GM21737 (cell line): Measurements from ENCODE around the gene DLG2.
"Not testable (repeated sequence)": the region's sequence is repeated elsewhere in the genome, so short reads cannot be mapped to it uniquely, and the experiment has no call there.

Experiments used
- ATAC-seq: cut with Tn5 transposase; IDR thresholded peaks from one replicate; pipeline ENCODE4 v1.9.1; 2021; ENCODE audit warnings: mild to moderate bottlenecking, moderate library complexity; ENCODE audit not compliant: unreplicated experiment

DLG2 gene

DNA sequence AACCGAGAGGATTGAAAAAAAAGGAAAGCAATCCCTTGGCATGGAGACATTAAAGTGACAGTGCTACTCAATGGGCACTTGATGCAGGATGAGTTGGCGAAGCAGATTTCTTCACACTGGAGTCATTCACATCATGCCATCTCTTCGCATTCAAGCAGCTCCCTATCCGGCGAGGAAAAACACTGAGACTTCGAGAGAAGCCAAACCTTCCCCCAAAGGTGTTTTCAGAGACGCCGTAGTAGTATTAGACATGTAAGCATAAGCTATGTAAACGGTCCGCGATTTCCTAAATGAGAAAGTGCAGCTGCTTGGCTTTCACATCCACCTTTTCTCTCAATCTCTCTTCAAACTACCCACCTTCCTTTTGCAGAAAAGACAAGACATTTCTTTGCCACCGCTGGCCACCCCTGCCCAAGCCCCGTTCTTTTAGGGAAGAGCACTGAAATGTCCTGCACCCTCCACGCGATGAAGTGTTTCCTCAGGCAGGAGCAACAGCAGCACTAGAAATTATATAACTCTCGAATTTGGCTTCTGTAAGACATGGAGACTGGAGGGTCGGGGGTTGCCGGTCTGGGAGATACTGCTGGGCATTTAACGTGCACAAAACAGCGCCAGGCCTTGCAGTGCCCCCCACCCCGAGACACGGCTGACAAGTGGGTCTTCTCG, at the start of gene DLG2:
Gene DLG2 (minus strand): TSS at position 13 of the 666 bp plus-strand sequence.
- ATAC-seq: peak; percentile 0

- no peak for ATAC-seq
Measured at GRCh38 chr11:85673393-85673792, 46.2 kb upstream of the DLG2 start.

- no peak for ATAC-seq
Measured at GRCh38 chr11:85672105-85672902, 45.2 kb upstream of the DLG2 start.

DNA sequence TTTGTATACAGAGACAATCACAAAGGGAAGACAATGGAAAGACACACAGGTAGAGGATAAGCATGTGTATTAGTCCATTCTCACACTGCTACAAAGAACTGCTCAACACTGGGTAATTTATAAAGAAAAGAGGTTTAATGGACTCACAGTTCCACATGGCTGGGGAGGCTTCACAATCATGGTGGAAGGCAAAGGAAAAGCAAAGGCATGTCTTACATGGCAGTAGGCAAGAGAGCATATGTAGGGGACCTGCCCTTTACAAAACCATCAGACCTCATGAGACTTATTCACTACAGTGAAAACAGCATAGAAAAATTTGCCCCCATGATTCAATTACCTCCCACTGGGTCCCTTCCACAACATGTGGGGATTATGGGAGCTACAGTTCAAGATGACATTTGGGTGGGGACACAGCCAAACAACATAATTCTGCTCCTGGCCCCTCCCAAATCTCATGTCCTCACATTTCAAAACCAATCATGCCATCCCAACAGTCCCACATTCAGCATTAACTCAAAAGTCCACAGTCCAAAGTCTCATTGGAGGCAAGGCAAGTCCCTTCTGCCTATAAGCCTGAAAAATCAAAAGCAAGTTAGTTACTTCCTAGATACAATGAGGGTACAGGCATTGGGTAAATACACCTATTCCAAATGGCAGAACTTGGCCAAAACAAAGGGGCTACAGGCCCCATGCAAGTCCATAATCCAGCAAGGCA, 44.0 kb upstream of the DLG2 start:
- not testable (repeated sequence) for ATAC-seq

GRCh38 chr11:85668157-85668556, 41.0 kb upstream of the DLG2 start:
- no peak for ATAC-seq

DNA sequence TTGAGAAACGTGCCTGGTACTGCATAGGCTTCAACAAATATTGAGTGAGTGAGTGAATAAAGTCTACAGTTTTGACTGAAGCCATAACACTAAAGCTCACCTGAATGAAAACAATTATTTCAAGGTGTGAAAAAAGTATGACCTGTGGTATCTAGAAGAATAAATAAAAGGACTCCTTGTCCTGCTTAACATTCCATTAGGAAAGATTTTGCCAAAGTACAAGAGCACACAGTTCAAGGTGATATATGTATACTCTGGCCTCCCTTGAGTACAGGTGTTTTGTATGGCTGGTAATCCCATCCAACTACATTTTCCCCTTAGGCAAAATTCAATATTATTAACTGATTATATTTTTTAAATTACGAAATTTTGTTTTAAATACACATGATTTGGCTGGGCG, 39.5 kb upstream of the DLG2 start:
- ATAC-seq: no peak

DNA sequence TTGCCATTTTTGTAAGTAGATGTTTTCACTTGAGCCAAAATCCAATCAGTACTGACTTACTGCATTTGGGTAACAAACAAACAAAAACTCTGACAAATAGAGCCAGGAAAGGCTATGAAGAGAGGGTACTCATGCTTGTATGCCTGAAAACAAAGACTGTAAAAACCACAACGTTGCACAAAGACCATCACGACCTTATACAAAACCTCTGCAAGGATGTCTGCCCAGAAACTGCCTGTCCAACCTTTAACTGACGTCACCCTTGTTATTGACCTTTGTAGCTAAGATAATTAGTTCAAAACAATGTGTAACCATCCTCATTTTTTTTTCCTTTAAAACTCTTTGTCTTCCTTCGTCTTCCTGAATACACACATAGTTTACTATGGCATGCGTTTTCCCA, 38.6 kb upstream of the DLG2 start:
- no peak for ATAC-seq

GRCh38 chr11:85664615-85665481, 37.7 kb upstream of the DLG2 start, which contains the start of gene CREBZF:
TSS of gene CREBZF (minus strand) at chr11:85665129. CDS start at chr11:85664875, 254 bp downstream.
- peak; percentile 91 for ATAC-seq

DNA sequence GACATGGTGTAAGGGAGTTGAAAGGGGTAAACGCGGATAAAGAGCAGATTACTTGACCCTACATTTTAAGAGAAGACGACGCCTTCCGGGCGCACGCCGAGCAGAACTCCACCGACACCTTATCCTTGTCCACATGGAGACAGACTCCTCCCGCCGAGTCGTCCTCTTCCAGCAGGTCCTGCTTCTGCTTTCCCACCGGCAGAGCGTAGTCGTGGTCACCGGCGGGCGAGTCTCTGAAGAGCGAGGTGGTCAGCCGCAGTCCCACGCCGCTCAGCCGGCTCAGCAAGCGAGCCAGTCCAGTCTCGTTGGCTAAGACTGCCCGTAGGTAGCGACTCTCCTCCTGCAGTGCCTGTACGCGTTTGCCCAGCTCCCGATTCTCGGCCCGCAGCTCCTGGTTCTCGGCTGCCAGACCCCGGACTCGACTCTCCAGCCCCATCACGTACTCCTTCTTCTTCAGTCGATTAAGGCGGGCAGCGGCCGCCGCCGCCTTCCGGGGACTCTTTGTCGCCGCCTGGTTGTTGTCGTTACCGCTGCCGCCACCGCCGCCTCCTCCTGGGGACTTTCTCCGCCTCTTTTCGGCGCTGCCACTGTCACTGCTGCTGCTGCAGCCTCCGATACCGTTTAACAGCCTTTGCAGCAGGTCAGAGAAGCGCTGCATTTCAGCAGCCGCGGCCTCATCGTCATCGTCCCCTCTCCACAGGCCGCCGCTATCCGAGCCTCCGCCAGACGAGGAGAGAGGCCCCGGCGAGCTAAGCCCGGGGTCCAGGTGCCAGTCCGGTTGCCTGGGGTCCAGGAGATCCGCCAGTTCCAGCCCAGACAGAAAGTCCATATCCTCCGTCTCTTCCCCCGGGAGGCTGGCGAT, 36.8 kb upstream of the DLG2 start:
- ATAC-seq: peak; percentile 65

- no peak for ATAC-seq
Measured at GRCh38 chr11:85663080-85663752, 36.1 kb upstream of the DLG2 start.

DNA sequence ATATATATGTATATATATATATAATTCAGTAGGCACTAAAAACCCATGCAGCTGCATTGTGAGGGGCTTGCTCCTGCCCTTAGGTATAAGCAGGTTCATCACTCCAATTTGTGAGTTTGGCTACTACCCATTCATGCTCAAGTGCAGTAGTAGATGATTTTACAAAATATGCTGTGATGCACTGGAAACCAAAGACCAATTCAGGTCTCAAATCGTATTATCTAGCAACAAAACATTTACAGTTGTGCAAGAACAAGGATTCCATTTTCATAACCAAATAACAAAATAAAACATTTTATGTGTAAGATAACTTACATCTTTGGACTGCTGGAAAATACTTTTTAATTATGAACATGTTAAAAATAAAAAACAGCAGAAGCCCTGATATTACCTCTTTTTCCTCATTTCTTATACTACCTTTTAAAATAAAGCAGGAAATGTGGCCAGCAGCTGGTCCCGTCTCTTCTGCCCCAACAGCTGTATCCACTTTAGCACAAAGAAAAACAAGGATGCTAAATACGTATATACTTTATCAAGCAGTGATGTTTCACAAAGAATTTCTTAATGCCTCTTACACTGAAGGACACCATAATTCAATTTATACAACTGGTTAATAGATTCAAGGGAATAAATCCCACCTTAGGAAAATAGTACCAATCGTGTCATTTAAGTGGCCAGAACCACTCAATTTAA, 35.0 kb upstream of the DLG2 start:
- no peak for ATAC-seq

DNA sequence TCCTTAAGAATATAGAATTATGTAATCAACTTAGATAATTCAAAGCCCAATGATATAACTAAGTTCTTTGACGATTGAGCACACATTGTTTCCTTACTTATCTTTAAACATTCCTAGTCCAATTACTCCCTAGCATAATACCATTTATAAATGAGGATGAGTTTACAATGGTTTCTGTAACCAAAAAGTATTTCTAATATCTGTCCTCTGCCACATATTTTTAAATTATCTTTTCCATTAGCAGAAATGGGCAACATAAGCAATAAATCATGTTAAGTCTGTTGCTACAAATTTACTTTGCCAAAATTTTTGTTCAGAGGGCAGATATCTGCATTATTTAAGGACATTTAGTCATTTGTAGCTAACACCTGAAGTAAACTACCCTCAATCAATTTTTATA, 31.0 kb upstream of the DLG2 start:
- ATAC-seq: no peak

- ATAC-seq: no peak
Measured at GRCh38 chr11:85656777-85657176, 29.6 kb upstream of the DLG2 start.

DNA sequence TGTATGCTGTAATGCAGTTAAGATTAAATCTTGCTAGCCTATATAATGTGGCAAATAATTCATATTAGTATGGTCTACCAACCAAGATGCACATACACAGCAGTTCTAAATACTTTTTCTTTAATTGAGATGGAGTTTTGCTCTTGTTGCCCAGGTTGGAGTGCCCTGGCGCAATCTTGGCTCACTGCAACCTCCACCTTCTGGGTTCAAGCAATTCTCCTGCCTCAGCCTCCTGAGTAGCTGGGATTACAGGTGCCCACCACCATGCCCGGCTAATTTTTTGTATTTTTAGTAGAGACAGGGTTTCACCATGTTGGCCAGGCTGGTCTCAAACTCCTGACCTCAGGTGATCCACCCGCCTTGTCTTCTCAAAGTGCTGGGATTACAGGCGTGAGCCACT, 27.2 kb upstream of the DLG2 start:
- ATAC-seq: not testable (repeated sequence)

DNA sequence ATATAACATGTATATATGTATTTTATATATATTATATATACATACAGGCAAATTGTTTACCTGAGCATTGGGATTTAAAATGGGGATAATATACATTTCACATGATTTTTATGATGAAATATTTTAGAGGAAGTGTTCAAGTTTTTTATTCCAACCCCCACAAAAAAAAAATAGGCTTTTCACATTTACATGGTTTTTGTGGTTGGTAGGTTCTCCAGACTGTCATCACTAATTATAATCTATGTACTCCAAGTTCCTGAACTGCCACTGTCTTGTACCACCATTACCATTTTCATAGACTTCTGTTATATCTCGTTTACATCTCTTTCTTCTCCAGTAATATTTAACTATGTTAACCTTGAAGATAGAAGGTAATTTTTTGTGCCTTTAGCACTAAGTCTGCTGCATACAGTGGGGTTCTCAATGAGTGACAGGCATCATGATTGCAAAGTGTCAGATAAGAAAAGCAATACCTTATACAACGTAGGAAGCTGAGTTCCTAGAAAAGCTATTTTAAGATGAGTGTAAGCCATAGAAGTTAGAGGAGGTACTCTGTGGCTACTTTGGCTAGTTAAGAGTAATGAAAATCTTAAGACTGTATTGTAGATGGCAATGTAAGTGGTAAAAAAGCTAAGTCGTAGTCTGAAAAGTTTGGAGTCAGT, 25.8 kb upstream of the DLG2 start:
- ATAC-seq: no peak

- ATAC-seq: no peak
Measured at GRCh38 chr11:85651118-85651517, 24.0 kb upstream of the DLG2 start.

GRCh38 chr11:85647604-85648299, 20.6 kb upstream of the DLG2 start, which contains the start of gene TMEM126A:
TSS of gene TMEM126A (plus strand) at chr11:85647967. CDS start at chr11:85650256, 2,289 bp downstream.
- peak; percentile 100 for ATAC-seq
